Ovary (tissue), 3 donors: Measurements from ENCODE around the gene GBP5.

ENCODE experiments used
- CTCF ChIP-seq, 3 donors: fragments of 450-650 bp in 2 of 3; fragments of 200-600 bp in 1 of 3; IDR thresholded peaks; one replicate each; pipeline versions ENCODE4 v1.5.1 to v1.8.0; 2016 to 2022; ENCODE audit warnings: antibody characterized with exemption in 3 of 3, mild to moderate bottlenecking in 1 of 3
- POLR2A ChIP-seq: fragments of 450-650 bp; IDR thresholded peaks from one replicate; pipeline ENCODE4 v1.6.1; 2017; ENCODE audit warnings: antibody characterized with exemption, mild to moderate bottlenecking, moderate library complexity
- donor health status: DM: no; HTN: no; CAD: no.

DNA sequence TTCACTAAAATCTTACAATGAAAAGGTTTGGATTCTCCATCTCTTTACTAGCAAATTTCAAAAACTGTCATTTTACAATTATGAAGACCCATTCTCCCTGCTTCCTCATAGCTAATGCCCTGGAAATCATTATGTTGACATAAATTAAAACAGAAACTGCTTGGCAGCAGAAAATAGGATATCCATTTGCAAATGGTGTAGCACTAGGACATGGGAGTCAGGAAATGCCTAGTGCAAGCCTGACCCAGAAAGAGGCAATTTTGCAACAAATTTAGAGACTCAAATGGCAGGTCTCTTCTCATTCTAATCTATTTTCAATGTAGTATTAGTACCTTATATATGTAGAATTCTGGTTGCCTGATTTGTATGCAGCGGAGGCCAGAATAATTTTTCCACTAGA lies 2.2 kb downstream of the GBP5 start:
- no peak for TF ChIP-seq CTCF (IDR thresholded peaks at IDR 0.05)
- TF ChIP-seq POLR2A = no peak
